ENCODE measurements around the gene MAPK11.

MAPK11 gene

DNA sequence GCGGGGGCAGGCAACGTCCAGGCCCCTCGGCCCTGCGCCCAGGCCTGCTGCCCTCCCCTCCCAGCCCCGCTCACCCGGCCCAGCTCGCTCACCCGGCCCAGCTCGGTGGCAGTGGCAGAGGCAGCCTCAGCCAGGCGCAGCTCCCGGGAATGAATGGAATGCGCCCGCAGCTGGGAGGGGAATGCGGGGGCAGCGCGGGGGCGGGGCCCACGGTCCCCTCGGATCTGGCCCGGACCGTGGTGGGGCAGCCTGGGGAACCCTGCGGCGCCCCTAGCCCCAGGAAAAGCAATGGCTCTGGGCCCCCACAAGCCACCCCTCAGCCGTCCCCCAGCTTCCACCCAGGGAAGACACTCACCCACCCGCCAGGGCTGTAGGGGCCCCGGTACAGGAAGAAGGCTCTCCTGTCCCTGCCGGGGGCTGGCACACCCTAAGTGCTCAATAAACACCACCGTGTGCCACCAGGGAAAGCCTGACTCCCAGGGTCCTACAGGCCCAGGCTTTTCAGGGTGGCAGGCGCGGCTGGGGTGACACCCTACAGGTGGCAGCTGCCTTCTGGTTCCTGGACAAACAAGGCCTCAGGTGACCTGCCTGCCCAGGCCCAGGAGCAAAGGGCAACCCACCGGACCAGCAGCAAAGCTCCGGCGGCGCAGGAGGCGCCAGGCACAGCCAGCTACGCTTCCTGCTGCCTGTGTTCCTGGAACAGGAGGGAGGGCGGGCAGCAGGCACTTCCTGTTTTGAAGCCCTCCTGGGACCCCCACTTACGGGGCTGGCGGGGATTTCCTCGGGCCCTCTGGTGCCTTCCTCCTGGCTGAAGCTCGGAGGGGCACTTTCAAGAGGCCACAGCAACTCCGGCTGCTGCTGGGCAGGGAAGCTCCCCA is 23.5 kb upstream of the MAPK11 start:
- DNase-seq (ENCODE audit: low read depth in 2 of 2) = no peak

DNA sequence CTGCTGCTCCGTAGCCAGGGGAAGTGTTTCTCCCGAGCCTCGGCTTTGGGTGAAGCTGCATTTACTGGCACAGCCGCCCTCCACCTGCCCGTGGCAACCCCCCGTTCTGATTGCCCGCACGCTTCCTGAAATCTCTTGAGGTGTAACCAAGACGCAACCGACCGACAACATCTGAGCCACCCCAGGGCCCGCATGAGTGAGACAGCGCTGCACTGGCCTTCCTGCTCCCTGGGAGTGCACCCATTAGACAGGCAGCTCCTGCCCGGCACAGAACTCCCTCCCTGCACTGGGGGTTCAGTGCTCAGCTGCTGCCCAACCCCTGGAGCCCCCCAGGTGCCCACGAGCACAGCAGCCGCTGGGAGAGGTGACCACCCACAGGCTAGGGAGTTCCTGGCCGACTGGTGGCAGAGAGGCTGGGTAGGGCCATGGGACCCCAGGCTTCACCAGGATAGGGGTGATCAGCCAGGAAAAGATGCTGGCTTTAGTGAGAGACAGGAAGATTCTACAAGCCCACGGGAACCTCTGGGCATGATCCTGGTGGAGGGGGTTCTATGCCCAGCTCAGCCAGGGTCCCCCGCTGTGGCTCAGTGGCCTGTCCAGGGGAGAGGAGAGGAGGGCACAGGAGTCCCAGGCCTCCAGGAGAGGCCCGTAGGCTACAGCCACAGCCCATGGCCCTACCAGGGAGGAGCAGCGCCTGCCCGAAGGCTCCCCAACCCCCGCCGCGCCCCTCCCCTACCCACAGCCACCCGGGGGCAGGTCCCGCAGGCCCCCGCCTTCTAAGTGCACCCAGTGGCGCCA is 22.7 kb upstream of the MAPK11 start:
- DNase-seq (ENCODE audit: low read depth in 2 of 2) = no peak

DNA sequence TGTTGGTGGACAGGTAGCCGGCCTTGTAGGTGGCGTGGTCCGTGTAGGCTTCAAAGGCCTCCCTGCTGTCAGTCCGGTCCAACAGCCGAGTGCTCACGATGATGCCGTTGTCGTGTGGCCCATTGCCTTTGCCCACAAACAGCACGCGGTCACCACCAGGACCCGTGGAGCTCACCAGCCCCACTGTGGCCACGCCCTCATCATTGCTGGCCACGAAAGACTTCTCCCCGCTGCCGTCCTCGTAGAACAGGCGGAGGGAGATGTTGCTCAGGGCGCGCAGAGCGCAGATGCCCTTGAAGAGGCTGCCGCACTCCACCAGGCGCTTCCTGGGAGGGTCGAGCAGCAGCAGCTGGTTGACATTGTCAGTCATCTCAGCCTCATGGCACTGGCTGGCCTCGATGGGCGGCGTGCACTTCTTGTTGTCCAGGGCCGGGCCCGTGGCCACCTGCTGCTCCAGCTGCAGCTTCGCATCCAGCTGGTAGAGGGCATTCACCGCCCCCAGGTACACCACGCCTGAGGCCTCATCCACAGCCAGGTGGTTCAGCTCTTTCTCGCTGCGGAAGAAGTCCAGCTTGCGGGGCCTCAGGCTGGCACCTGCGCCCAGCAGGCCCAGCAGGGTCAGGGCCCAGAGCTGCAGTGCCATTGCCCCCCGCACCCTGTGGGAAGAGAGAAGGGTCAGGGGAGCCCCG is 19.9 kb upstream of the MAPK11 start:
- no peak for DNase-seq (ENCODE audit: low read depth in 2 of 2)

DNA sequence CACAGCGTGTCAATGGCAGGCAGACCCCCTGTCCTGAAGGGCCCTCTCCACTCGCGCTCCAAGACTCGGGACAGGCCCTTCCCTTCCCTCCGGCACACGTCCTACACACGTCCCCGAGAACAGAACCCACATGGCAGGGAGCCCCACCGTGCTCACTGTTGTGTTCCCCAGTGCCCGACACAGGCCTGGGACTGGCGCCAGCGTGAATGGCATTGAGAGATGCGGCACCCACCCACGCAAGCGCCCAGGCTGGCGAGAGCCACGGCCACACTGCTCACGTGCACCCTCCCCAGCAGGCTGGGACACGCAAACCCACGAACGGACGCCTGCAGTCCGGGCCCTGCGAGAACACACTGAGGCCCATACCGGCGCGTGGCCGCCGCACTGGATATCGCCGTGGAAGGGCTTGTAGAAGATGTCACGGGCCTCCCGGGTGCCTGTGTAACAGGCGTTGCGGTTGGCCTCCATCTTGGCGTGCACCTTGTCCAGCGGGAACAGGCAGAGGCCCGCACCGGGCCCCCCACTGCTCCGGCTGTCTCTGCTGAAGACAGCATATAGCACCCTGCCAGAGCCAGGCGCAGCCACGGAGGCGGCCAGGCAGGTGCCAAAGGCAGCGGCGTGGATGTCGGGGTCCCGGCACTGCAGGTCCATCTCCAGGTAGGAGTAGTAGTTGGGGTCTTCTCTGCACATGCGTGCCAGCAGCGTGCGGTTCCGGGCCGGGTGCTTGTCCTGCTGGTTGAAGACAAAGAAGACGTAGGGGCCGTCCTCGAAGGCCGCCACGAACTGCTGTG is 19.2 kb upstream of the MAPK11 start:
- no peak for DNase-seq (ENCODE audit: low read depth in 2 of 2)

DNA sequence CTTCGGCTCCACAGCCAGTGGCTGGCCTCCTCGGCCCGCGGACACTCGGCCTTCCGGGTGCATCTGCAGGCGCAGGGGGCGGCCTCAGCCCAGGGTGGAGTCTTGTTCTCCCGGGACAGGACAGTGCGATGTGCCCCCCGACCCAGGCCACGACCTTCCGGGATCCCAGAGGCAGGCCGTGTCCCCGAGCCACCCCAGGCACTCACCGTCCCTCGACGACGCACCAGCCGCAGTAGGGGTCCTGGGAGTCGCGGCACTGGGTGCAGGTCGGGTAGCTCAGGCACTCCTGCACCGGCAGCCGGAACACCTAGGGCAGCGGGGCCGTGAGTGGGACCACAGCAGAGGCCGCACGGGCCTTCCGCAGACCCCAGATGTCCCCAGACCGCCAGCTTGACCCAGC is 17.6 kb upstream of the MAPK11 start:
- DNase-seq (ENCODE audit: low read depth in 2 of 2) = no peak

DNA sequence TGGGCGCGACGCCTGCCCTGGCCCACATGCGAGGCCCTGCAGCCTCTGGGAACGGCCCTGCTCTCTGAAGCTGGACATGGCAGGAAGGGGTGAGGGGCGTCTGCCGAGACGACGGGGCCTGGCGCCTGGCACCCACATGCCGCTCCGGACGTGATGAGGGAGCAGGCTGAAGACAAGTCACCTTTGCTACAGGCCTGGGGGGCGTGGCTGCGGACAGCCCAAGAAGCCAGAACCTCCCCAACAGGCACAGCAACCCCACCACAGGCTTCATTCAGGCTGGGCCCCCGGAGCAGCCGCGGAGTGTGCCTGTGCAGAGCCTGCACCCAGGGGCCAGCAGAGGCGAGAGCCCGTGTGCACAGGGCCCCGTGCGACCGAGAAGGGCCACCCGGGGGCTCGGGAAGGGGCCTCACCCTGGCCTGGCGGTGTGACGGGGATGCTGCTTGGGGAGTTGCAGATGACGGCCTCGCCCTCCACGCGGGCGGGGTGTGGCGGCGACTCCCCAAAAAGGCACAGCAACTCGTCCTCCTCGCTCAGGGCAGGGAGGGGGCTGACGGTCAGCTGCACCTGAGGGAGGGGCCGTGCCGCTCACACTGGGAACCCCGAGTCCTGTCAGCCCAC is 16.6 kb upstream of the MAPK11 start:
- DNase-seq (ENCODE audit: low read depth in 2 of 2) = no peak

DNA sequence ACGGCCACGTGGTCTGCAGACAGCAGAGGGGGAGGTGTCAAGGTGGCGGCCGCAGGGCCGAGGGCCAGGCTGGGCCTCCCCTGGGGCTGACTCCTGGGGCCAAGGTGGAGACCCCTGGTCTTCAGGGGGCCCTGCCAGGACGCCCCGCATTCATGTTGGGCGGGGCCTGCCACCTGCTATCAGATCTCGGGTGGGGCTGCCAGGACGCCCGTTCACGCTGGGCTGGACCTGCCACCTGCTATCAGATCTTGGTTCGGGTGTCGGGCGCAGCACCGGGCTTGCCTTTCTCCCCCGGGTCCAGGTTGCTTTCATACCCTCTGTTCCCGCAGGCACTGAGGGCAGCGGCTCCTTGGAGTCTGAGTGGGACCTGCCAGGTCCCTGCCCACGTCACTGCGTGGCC is 16.1 kb upstream of the MAPK11 start:
- no peak for DNase-seq (ENCODE audit: low read depth in 2 of 2)

DNA sequence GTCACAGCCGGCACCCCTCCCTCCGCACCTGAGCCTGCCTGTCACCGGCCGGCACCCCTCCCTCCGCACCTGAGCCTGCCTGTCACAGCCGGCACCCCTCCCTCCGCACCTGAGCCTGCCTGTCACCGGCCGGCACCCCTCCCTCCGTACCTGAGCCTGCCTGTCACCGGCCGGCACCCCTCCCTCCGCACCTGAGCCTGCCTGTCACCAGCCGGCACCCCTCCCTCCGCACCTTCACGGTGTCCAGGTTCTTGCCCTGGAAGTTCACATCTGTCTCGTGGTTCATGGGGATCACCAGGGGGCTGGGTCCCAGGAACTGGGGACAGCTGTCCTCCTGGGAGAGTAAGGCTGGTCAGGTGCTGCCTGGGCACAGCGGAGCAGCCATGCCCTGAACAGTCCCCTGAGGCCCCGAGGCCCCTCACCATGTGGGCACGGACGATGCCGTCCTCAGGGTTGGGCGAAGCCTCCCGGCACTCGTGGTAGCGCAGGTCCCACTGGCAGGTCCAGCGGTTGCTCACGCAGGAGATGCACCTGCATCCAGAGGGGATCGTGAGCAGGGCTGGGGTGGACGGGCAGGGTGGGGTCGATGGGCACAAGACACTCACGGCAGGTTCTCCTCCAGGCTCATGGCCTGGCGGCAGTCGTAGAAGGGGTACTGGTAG is 15.5 kb upstream of the MAPK11 start:
- DNase-seq (ENCODE audit: low read depth in 2 of 2) = no peak

DNA sequence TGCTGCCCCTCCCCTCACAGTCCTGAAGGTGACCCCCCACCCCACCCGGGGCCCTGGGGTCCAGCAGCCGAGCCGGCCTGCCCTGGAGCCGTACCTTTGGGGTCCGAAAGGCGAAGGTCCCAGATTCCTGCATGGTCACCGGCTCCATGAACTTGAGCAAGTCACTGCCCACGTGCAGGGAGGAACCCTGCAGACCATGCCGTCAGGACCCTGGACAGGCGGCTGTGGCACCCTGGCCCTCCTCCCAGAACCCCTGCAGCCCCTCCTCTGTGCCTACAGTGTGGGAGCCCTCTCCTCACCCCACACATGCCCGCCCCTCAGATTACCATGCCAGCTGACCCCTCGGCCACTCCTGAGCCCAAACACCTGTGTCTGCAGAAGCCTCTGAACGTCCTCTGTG is 14.3 kb upstream of the MAPK11 start:
- DNase-seq (ENCODE audit: low read depth in 2 of 2) = no peak

DNA sequence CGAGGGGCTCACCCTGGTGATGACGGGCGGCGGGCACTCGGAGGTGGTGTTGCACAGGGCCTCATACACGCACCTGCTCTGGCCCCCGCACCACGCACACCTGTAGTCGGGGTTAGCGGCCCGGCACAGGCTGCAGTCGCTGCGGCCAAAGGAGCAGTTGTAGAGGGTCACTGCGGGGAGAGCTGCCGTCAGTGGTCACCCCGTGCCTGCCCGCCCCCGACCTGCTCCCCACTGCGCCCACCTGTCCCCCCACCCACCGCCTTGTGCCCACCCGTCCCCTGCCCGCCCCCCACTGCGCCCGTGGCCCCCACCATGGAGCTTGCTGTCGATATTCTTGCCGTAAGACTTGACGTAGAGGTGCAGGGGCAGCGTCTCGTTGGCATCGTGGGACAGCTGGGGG is 13.6 kb upstream of the MAPK11 start:
- no peak for DNase-seq (ENCODE audit: low read depth in 2 of 2)

DNA sequence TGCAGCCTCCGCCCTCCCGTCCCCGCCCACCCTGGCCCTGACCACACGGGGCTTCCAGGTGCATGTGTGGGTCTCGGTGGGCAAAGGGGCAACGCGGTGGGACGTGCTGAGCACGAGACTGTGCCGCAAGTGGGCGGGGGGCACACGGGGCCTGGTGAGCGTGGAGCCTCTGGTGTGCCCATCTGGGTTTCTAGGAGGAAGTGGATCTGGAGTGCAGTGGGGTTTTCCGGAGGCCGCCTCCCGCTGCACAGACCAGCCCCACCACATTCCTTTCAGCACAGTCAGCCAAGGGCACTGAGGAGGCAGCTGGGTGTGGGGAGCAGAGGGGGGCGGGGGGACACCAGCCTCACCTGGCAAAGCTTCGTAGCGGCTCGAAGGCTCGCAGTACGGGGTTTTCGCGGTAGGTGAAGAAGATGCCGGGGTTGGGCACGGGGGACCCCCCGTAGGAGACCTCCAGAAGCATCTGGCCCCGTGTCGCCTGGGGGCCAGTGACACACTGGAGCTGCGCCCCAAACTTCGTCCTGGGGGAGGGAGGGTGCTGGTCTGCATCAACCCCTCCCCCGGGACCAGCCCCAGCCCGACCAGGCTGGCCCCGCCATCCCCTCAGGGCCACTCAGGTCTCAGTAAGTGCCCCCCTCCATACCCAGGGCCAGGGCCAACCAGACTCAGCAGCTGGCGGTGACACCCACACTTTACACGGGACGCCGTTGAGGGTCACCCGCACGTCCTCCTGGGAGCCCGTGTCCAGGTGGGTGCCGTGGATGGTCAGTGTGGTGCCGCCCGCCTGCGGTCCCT is 12.4 kb upstream of the MAPK11 start:
- DNase-seq (ENCODE audit: low read depth in 2 of 2) = no peak

DNA sequence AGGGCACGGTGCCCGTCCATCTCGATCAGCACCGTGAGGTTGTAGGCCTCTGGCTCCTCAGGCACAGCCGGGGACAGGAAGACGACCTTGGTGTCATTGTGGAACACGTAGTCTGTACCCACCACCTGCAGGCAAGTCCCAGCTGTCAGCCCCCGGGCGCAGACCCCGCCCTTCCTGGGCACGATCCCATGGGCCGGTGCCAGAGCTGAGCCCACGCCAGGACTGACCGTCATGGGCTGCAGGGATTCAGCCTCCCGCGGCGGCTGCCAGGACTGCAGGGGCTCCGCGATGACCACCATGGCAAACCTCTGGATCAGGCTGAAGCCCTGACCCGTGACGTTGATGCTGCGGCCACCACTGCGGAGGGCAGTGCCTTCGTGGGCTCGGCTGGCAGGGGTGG is 11.8 kb upstream of the MAPK11 start:
- no peak for DNase-seq (ENCODE audit: low read depth in 2 of 2)

DNA sequence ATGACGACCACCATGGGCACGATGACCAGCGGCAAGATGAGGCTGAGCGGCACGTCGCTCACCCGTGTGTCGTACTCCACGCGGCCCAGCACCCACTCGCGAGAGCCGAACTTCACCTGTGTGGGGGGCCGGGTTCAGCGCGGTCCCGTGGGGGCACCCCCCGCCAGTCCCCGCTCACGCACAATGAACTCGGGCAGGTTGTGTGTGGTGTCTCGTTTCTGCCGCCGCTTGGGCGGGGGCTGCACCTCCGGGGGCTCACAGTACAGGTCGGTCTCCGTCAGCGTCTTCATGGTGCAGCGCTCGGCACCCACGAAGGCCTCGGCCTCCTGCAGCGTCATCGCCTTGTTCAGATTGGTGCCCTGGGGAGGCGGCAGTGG is 11.2 kb upstream of the MAPK11 start:
- no peak for DNase-seq (ENCODE audit: low read depth in 2 of 2)

DNA sequence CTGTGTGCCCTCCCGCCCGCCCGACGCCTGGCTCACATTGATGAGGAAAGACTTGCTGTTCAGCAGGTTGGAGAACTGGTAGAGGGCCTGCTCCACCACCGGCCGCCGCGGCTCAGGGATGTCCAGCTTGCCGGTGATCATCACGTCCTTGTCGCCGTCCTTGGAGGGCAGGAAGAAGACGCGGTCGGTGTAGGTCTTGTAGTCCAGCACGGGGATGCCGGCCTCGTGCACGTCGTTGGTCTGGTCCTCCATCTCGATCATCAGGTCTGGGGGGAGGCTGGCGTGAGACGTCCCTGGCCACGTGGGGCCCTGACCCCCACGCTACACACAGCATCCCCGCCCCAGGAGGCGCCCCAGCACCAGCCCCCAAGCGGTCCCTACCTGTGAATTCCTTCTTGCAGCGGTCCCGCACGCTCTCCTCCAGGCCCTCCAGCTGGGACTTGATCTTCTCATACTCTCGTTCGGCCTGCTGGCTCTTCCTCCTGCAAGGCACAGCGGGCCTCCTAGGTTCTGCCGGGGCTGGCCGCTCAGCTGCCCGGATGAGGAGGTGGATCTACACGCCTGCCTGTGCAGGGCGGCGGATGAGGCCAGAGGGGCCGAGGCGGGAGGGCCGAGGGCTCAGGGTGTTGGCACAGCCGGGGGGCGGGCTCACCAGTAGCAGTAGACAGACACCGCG is 10.7 kb upstream of the MAPK11 start:
- no peak for DNase-seq (ENCODE audit: low read depth in 2 of 2)

DNA sequence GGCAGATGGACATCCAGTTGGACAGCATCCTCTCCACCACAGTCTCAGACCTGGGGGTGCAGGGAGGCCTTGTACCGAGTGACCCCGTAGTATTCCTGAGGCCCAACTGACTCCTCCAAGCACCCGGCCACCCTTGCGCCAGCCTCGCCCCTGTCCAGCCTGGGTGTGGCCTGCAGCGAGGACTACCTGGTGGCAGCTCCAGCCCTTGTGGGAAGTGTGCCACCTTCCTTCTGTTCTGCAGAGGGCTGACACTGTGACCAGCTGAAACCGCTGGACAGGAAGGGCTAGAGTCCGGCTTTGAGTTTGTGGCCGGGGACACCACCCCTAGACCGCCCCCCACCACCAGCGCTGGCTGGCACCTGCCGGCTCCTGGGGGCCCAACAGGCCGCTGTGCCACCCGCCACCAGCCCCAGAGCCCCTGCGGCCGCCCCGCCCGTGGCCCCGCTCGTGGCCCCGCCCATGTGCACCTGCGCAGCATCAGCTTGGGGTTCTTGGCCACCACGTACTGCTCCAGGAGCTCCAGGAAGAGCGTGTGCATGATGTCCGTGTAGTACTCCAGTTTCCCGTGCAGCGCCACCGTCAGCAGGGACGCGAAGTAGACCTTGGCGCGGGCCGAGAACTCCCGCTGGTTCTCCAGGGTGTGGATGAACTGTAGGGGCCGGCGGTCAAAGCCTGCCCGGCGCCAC is 10.0 kb upstream of the MAPK11 start:
- DNase-seq (ENCODE audit: low read depth in 2 of 2) = no peak

DNA sequence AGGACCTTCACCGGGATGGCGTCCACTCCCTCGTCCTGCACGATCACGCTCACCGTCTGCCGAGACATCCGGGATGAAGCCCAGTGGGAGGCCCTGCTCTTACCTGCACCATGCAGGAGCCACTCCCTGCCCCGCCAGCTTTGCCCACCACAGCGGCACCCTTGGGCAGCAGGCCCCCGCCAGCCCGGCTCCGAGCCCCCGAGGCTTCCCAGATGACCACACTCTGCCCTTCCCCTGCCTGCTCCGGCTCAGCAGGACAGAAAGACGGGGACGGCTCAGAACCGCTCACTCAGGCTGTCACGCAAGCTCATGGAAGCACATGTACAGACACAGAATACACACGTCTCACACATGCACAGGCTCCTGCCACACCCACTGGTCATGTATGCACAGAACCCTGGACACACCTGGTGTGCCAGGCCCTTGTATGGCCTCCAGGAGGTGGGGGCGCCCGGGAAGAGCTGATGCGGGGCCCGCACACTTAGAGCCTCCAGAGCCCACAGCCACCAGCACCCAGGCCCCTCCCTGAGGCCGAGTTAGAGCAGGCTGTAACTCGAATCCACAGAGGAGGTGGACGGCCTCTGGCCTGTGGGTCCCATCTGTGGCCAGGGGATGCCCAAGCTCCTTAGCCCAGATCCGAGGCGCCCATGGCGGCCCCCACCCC is 8.9 kb upstream of the MAPK11 start:
- no peak for DNase-seq (ENCODE audit: low read depth in 2 of 2)

DNA sequence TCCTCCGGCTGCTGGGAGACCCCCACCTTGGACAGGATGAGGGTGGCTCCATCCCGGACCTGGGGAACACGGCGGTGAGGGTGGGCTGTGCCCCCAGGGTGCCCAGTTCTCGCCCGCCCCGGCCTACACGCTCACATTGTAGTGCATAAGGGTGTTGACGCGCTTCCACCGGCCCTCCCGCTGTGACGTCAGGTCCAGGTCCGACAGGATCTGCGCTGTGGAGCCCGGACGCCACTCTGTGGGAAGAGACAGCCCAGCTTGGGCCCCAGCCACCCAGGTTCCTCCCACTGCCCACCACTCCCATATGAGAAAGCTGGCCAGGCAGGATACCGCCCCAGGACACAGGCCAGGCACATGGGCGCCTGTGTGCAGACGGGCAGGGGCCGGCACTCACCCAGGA is 8.3 kb upstream of the MAPK11 start:
- no peak for DNase-seq (ENCODE audit: low read depth in 2 of 2)

DNA sequence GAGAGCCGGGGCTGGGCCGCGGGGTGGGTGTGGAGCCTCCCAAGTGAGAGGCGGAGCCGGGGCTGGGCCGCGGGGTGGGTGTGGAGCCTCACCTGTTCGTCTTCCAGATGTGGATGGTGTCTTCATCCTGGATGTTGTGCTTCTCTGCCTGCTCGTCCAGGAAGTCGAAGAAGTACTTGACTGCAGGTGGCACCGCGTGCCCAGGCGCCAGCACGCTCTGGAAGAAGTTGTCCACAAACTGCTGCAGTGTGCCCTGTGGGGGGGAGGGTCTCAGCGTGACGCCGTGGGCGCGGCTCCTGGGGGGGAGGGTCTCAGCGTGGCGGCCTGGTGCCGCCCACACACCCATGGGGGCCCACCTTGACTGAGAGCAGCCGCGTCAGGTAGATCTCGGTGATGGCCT is 7.6 kb upstream of the MAPK11 start:
- no peak for DNase-seq (ENCODE audit: low read depth in 2 of 2)
